Neural progenitor cell (in vitro differentiated cells): ENCODE results near the gene NMS. TPM values are rescaled to one million over a fixed set of nuclear protein-coding genes. Genes with fewer than 3 reads are reported as not detected.
A peak's percentile ranks its signal among the peaks of the same experiment; 100 is the strongest.

Experiments used
- DNase-seq: peaks from one replicate; pipeline ENCODE4 v3.0.0-alpha.2; 2016; ENCODE audit warnings: low spot score
- H2AFZ ChIP-seq: fragments of 200-600 bp; sonication (generic); replicated peaks from 2 replicates; pipeline ENCODE4 v1.6.1; 2016; ENCODE audit warnings: antibody characterized with exemption
- H3F3A ChIP-seq: fragments of 200-600 bp; sonication (generic); 2 replicates; pipeline ENCODE4 v1.6.1; 2016; ENCODE audit warnings: antibody characterized with exemption, low read depth
- H3K27ac ChIP-seq: fragments of 200-600 bp; sonication (generic); 2 replicates; pipeline ENCODE4 v1.5.1; 2016; ENCODE audit warnings: mild to moderate bottlenecking
- H3K27me3 ChIP-seq: fragments of 200-600 bp; sonication (generic); 2 replicates; pipeline ENCODE4 v1.6.1; 2016; ENCODE audit warnings: mild to moderate bottlenecking, moderate library complexity
- H3K36me3 ChIP-seq: fragments of 200-600 bp; sonication (generic); 2 replicates; pipeline ENCODE4 v1.5.1; 2016
- H3K4me1 ChIP-seq: fragments of 200-600 bp; sonication (generic); 2 replicates; pipeline ENCODE4 v1.6.1; 2016; ENCODE audit warnings: mixed run types
- H3K4me2 ChIP-seq: fragments of 200-600 bp; sonication (generic); 2 replicates; pipeline ENCODE4 v1.6.1; 2016
- H3K4me3 ChIP-seq: fragments of 200-600 bp; sonication (generic); 2 replicates; pipeline ENCODE4 v1.5.1; 2016
- H3K79me2 ChIP-seq: fragments of 200-600 bp; sonication (generic); 2 replicates; pipeline ENCODE4 v1.6.1; 2016; ENCODE audit warnings: low read depth
- H3K9ac ChIP-seq: fragments of 200-600 bp; sonication (generic); 2 replicates; pipeline ENCODE4 v1.6.1; 2016
- H3K9me3 ChIP-seq: fragments of 200-600 bp; sonication (generic); 2 replicates; pipeline ENCODE4 v1.5.1; 2016; ENCODE audit warnings: low read depth
- H4K20me1 ChIP-seq: fragments of 200-600 bp; sonication (generic); 2 replicates; pipeline ENCODE4 v1.6.1; 2016; ENCODE audit warnings: low read depth
- H3K27ac Mint-ChIP-seq: 3 replicates; pipeline ENCODE4 v1.8.0; 2021; ENCODE audit warnings: mixed read lengths
- H3K27me3 Mint-ChIP-seq: 2 replicates; pipeline ENCODE4 v1.8.0; 2022; ENCODE audit warnings: low read depth, mild to moderate bottlenecking, inconsistent platforms, moderate library complexity, mixed read lengths; ENCODE audit not compliant: insufficient read depth
- H3K36me3 Mint-ChIP-seq: 3 replicates; pipeline ENCODE4 v1.8.0; 2021; ENCODE audit warnings: mixed read lengths
- H3K4me1 Mint-ChIP-seq: 3 replicates; pipeline ENCODE4 v1.8.0; 2021; ENCODE audit warnings: mixed read lengths
- H3K4me3 Mint-ChIP-seq: 3 replicates; pipeline ENCODE4 v1.8.0; 2021; ENCODE audit warnings: mild to moderate bottlenecking, moderate library complexity, mixed read lengths
- H3K9me3 Mint-ChIP-seq: 3 replicates; pipeline ENCODE4 v1.8.0; 2020; ENCODE audit warnings: mixed read lengths
- EZH2 ChIP-seq: fragments of 200-600 bp; sonication (generic); IDR thresholded peaks from 2 replicates; pipeline ENCODE4 v1.6.1; 2017; ENCODE audit warnings: antibody characterized with exemption, mild to moderate bottlenecking, moderate library complexity
- EZH2phosphoT487 ChIP-seq: fragments of 200-600 bp; sonication (generic); IDR thresholded peaks from 2 replicates; pipeline ENCODE4 v1.6.1; 2017; ENCODE audit warnings: antibody characterized with exemption
- total RNA-seq: library from RNA; depleted of rRNA; stranded (reverse); fragments of >200 nt; gene quantifications from 2 replicates; pipeline ENCODE4 v1.2.3, GENCODE V29; 2015; ENCODE audit warnings: low replicate concordance
- TF ChIP-seq, protein P1 (sequence below): fragments of 200-600 bp; sonication (generic); IDR thresholded peaks from 2 replicates; pipeline ENCODE4 v1.5.1; 2017; ENCODE audit warnings: antibody characterized with exemption, mild to moderate bottlenecking

NMS gene, protein sequence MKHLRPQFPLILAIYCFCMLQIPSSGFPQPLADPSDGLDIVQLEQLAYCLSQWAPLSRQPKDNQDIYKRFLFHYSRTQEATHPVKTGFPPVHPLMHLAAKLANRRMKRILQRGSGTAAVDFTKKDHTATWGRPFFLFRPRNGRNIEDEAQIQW
- total RNA-seq, result not detected in 2 replicates

GRCh38 chr2:100470182-100470581, at the start of gene NMS:
Gene NMS, plus strand, starts transcription at chr2:100470482. Its CDS starts 7 bp downstream, at chr2:100470489.
- Histone ChIP-seq H3F3A (no peaks in the 10 kb centered on the region), H3K27ac (no peak within 1 kb of the TSS), H3K4me3 (no peak within 1 kb of the TSS), H3K27me3 (peaks cover 5% of the 10 kb centered on the region), H3K4me2 (no peak within 1 kb of the TSS), H2AFZ (no peak within 1 kb of the TSS), H3K4me1 (no peaks in the 10 kb centered on the region), H4K20me1 (no peaks in the 10 kb centered on the region), H3K9me3 (no peaks in the 10 kb centered on the region), H3K9ac (no peak within 1 kb of the TSS), H3K36me3 (no peaks in the 10 kb centered on the region), H3K79me2 (no peaks in the 10 kb centered on the region)
- TF ChIP-seq EZH2 (no peak), EZH2phosphoT487 (no peak)
- TF ChIP-seq, protein P1, sequence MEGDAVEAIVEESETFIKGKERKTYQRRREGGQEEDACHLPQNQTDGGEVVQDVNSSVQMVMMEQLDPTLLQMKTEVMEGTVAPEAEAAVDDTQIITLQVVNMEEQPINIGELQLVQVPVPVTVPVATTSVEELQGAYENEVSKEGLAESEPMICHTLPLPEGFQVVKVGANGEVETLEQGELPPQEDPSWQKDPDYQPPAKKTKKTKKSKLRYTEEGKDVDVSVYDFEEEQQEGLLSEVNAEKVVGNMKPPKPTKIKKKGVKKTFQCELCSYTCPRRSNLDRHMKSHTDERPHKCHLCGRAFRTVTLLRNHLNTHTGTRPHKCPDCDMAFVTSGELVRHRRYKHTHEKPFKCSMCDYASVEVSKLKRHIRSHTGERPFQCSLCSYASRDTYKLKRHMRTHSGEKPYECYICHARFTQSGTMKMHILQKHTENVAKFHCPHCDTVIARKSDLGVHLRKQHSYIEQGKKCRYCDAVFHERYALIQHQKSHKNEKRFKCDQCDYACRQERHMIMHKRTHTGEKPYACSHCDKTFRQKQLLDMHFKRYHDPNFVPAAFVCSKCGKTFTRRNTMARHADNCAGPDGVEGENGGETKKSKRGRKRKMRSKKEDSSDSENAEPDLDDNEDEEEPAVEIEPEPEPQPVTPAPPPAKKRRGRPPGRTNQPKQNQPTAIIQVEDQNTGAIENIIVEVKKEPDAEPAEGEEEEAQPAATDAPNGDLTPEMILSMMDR, result no peak
- DNase-seq, result no peak
- H3K27ac Mint-ChIP-seq, result no peak within 1 kb of the TSS
- peaks cover 2% of the 10 kb centered on the region for H3K27me3 Mint-ChIP-seq
- H3K36me3 Mint-ChIP-seq, result no peaks in the 10 kb centered on the region
- H3K9me3 Mint-ChIP-seq, result no peaks in the 10 kb centered on the region
- no peak within 1 kb of the TSS for H3K4me3 Mint-ChIP-seq
- no peaks in the 10 kb centered on the region for H3K4me1 Mint-ChIP-seq

GRCh38 chr2:100422320-100423055, 47.8 kb upstream of the NMS start:
- peaks cover 7% of the 10 kb centered on the region for H3F3A ChIP-seq
- H3K4me3 ChIP-seq, result no peak overlapping the region
- no peaks in the 10 kb centered on the region for H4K20me1 ChIP-seq
- H3K4me1 Mint-ChIP-seq, result peaks cover 7% of the 10 kb centered on the region
- no peaks in the 10 kb centered on the region for H3K79me2 ChIP-seq
- H3K9ac ChIP-seq, result no peak overlapping the region
- no peak overlapping the region for H3K27ac ChIP-seq
- H3K27me3 ChIP-seq, result no peaks in the 10 kb centered on the region
- no peak overlapping the region for H2AFZ ChIP-seq
- no peak overlapping the region for H3K27ac Mint-ChIP-seq
- no peaks in the 10 kb centered on the region for H3K36me3 ChIP-seq
- H3K36me3 Mint-ChIP-seq, result no peaks in the 10 kb centered on the region
- H3K9me3 ChIP-seq, result no peaks in the 10 kb centered on the region
- no peak for TF ChIP-seq EZH2phosphoT487
- TF ChIP-seq, protein P1, result peak; percentile 62
- peaks cover 7% of the 10 kb centered on the region for H3K27me3 Mint-ChIP-seq
- no peak overlapping the region for H3K4me3 Mint-ChIP-seq
- peaks cover 5% of the 10 kb centered on the region for H3K4me1 ChIP-seq
- no peak overlapping the region for H3K4me2 ChIP-seq
- no peaks in the 10 kb centered on the region for H3K9me3 Mint-ChIP-seq
- DNase-seq, result peak; percentile 58

- Mint-ChIP-seq H3K36me3 (no peaks in the 10 kb centered on the region), H3K27ac (no peak overlapping the region), H3K9me3 (no peaks in the 10 kb centered on the region), H3K27me3 (peaks cover 9% of the 10 kb centered on the region), H3K4me1 (no peaks in the 10 kb centered on the region), H3K4me3 (no peak overlapping the region)
- no peak for DNase-seq
- Histone ChIP-seq H3K4me1 (no peaks in the 10 kb centered on the region), H4K20me1 (no peaks in the 10 kb centered on the region), H2AFZ (no peak overlapping the region), H3K27me3 (no peaks in the 10 kb centered on the region), H3K4me3 (no peak overlapping the region), H3F3A (no peaks in the 10 kb centered on the region), H3K79me2 (no peaks in the 10 kb centered on the region), H3K4me2 (no peak overlapping the region), H3K9ac (no peak overlapping the region), H3K36me3 (no peaks in the 10 kb centered on the region), H3K27ac (no peak overlapping the region), H3K9me3 (no peaks in the 10 kb centered on the region)
- no peak for TF ChIP-seq EZH2
- TF ChIP-seq EZH2phosphoT487, result no peak
- TF ChIP-seq, protein P1, result no peak
These were observed 46.7 kb upstream of the NMS start for GRCh38 chr2:100423631-100424030.
